Endothelial cell of umbilical vein (primary cell): ENCODE results near the gene RAD51C.

Experiments
- EZH2 ChIP-seq: IDR thresholded peaks from 2 replicates; pipeline ENCODE4 v1.6.1; 2012; ENCODE audit warnings: borderline replicate concordance, low read depth, mild to moderate bottlenecking, moderate library complexity, low read length, inconsistent platforms; ENCODE audit not compliant: severe bottlenecking
- TF ChIP-seq, protein P1 (sequence below): IDR thresholded peaks from 2 replicates; pipeline ENCODE4 v1.6.1; 2011; ENCODE audit not compliant: insufficient read depth, insufficient read length

DNA sequence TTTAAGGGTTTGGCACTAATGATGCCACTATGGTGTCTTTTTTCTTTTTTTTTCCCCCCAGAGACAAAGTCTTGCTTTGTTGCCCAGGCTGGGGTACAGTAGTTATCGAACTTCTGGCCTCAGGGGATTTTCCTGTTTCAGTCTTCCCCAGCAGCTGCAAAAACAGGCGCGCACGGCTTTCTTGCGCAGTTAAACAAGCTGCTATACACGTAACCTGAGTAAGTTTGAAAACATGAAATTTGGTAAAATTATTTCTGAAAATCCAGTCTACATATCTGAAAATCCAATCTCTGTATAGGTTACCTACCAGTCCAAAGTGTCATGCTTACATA is 12.4 kb upstream of the RAD51C start:
- TF ChIP-seq EZH2: no peak
- TF ChIP-seq, protein P1, sequence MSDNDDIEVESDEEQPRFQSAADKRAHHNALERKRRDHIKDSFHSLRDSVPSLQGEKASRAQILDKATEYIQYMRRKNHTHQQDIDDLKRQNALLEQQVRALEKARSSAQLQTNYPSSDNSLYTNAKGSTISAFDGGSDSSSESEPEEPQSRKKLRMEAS: no peak
